ENCODE measurements around the gene KCNIP4. TPM values are rescaled to one million over a fixed set of nuclear protein-coding genes. Genes with fewer than 3 reads are reported as not detected.

Gene KCNIP4
- total RNA-seq, 1 donor from 2014 or later = 0.39 TPM

GRCh38 chr4:21202959-21203358 lies 745.6 kb downstream of the KCNIP4 start:
- H3K4me2 ChIP-seq = no peak overlapping the region
- H3K9ac ChIP-seq = no peak overlapping the region
- H3K9me3 ChIP-seq (ENCODE audit: low read depth) = no peaks in the 10 kb centered on the region
- TF ChIP-seq CTCF (IDR thresholded peaks at IDR 0.05) = no peak
- no peak for TF ChIP-seq EZH2 (IDR thresholded peaks at IDR 0.05)
- H3K27ac ChIP-seq = no peak overlapping the region
- peaks cover 31% of the 10 kb centered on the region for H3K4me1 Mint-ChIP-seq
- H3K79me2 ChIP-seq (ENCODE audit: low read depth) = no peaks in the 10 kb centered on the region
- peak overlapping the region; percentile 38 for H3K27ac Mint-ChIP-seq
- no peaks in the 10 kb centered on the region for H3K9me3 Mint-ChIP-seq
- H3K27me3 Mint-ChIP-seq (ENCODE audit: insufficient read depth, low read depth) = peaks cover 9% of the 10 kb centered on the region
- H4K20me1 ChIP-seq (ENCODE audit: low read depth) = no peaks in the 10 kb centered on the region
- H3K4me1 ChIP-seq = no peaks in the 10 kb centered on the region
- no peaks in the 10 kb centered on the region for H3K36me3 Mint-ChIP-seq
- no peaks in the 10 kb centered on the region for H3K27me3 ChIP-seq
- no peak overlapping the region for H3K4me3 ChIP-seq
- H3F3A ChIP-seq (ENCODE audit: low read depth) = no peaks in the 10 kb centered on the region
- H2AFZ ChIP-seq (replicated peaks) = no peak overlapping the region
- no peak overlapping the region for H3K4me3 Mint-ChIP-seq
- no peaks in the 10 kb centered on the region for H3K36me3 ChIP-seq
- no peak for DNase-seq (ENCODE audit: low spot score)

- H3K4me1 ChIP-seq = no peaks in the 10 kb centered on the region
- no peaks in the 10 kb centered on the region for H3K27me3 ChIP-seq
- no peaks in the 10 kb centered on the region for H4K20me1 ChIP-seq (ENCODE audit: low read depth)
- no peak overlapping the region for H3K27ac ChIP-seq
- H3K9me3 ChIP-seq (ENCODE audit: low read depth) = no peaks in the 10 kb centered on the region
- DNase-seq (ENCODE audit: low spot score) = no peak
- TF ChIP-seq EZH2phosphoT487 (IDR thresholded peaks at IDR 0.05) = no peak
- TF ChIP-seq CTCF (IDR thresholded peaks at IDR 0.05) = no peak
- no peak for TF ChIP-seq EZH2 (IDR thresholded peaks at IDR 0.05)
- H2AFZ ChIP-seq (replicated peaks) = no peak overlapping the region
- no peak overlapping the region for H3K4me3 ChIP-seq
- no peaks in the 10 kb centered on the region for H3K9me3 Mint-ChIP-seq
- H3K4me2 ChIP-seq = no peak overlapping the region
- no peak overlapping the region for H3K4me3 Mint-ChIP-seq
- no peaks in the 10 kb centered on the region for H3K36me3 ChIP-seq
- H3K36me3 Mint-ChIP-seq = no peaks in the 10 kb centered on the region
- H3K4me1 Mint-ChIP-seq = peaks cover 21% of the 10 kb centered on the region
- no peak overlapping the region for H3K27ac Mint-ChIP-seq
- no peaks in the 10 kb centered on the region for H3K79me2 ChIP-seq (ENCODE audit: low read depth)
- no peaks in the 10 kb centered on the region for H3F3A ChIP-seq (ENCODE audit: low read depth)
- H3K9ac ChIP-seq = no peak overlapping the region
- peaks cover 9% of the 10 kb centered on the region for H3K27me3 Mint-ChIP-seq (ENCODE audit: insufficient read depth, low read depth)
These were observed 749.9 kb downstream of the KCNIP4 start for GRCh38 chr4:21198683-21199082.

DNA sequence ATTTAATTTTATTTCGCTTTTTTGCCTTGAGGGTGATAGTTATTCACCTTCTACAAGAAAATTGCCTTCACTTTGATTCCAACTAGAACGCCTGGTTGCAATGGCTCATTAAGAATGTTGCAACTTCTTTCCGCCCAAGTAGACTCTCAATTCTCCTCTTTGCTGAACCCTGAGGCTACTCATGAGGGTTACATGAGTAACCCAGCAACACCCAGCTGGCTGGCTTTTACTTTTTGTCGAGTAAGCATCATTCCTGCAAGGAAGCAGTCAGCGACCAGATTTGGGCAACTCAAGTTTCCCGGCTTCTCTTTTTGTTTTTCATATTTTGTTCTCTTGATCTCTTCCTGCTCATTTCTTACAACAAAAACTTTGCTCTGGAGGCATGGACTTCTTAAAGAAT lies 752.9 kb downstream of the KCNIP4 start:
- Histone ChIP-seq H3K9me3 (ENCODE audit: low read depth) (no peaks in the 10 kb centered on the region), H2AFZ (replicated peaks) (no peak overlapping the region), H3K9ac (no peak overlapping the region), H3K27ac (no peak overlapping the region), H3K4me1 (no peaks in the 10 kb centered on the region), H3K36me3 (no peaks in the 10 kb centered on the region), H4K20me1 (ENCODE audit: low read depth) (no peaks in the 10 kb centered on the region), H3K79me2 (ENCODE audit: low read depth) (no peaks in the 10 kb centered on the region), H3K27me3 (no peaks in the 10 kb centered on the region), H3F3A (ENCODE audit: low read depth) (no peaks in the 10 kb centered on the region), H3K4me2 (no peak overlapping the region), H3K4me3 (no peak overlapping the region)
- H3K4me3 Mint-ChIP-seq = no peak overlapping the region
- peaks cover 2% of the 10 kb centered on the region for H3K27me3 Mint-ChIP-seq (ENCODE audit: insufficient read depth, low read depth)
- H3K4me1 Mint-ChIP-seq = peaks cover 5% of the 10 kb centered on the region
- no peaks in the 10 kb centered on the region for H3K36me3 Mint-ChIP-seq
- TF ChIP-seq CTCF (IDR thresholded peaks at IDR 0.05) = no peak
- TF ChIP-seq EZH2phosphoT487 (IDR thresholded peaks at IDR 0.05) = no peak
- TF ChIP-seq EZH2 (IDR thresholded peaks at IDR 0.05) = no peak
- H3K9me3 Mint-ChIP-seq = no peaks in the 10 kb centered on the region
- H3K27ac Mint-ChIP-seq = no peak overlapping the region
- DNase-seq (ENCODE audit: low spot score) = no peak

DNA sequence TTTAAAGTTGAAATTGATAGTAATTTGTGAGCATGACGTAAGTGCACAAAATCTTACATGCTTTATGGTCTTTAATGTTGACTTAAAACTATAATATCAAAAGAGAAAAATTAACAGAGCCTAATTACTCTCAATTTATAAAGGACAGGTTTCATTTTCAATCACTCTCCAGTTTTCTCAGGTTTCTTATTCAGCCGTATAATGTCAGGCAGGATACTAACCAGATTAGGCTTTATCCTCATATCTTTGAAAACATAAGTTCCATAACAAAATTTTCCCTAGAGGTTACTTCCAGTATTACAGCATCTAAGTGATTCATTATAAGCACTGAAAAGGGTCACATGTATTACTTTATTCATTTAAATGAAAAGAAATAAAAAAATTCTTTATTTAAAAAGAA lies 756.2 kb downstream of the KCNIP4 start:
- no peaks in the 10 kb centered on the region for H3K27me3 ChIP-seq
- no peaks in the 10 kb centered on the region for H3K27me3 Mint-ChIP-seq (ENCODE audit: insufficient read depth, low read depth)
- no peak overlapping the region for H3K4me3 ChIP-seq
- no peaks in the 10 kb centered on the region for H3K36me3 Mint-ChIP-seq
- no peak overlapping the region for H3K4me3 Mint-ChIP-seq
- H3K4me2 ChIP-seq = no peak overlapping the region
- peak; percentile 23 for TF ChIP-seq CTCF (IDR thresholded peaks at IDR 0.05)
- no peak for TF ChIP-seq EZH2 (IDR thresholded peaks at IDR 0.05)
- no peak overlapping the region for H3K9ac ChIP-seq
- no peaks in the 10 kb centered on the region for H3K9me3 Mint-ChIP-seq
- no peaks in the 10 kb centered on the region for H3K36me3 ChIP-seq
- peaks cover 5% of the 10 kb centered on the region for H3K4me1 Mint-ChIP-seq
- H2AFZ ChIP-seq (replicated peaks) = no peak overlapping the region
- no peaks in the 10 kb centered on the region for H3K9me3 ChIP-seq (ENCODE audit: low read depth)
- no peaks in the 10 kb centered on the region for H3K79me2 ChIP-seq (ENCODE audit: low read depth)
- H3F3A ChIP-seq (ENCODE audit: low read depth) = no peaks in the 10 kb centered on the region
- no peak overlapping the region for H3K27ac Mint-ChIP-seq
- no peak for DNase-seq (ENCODE audit: low spot score)
- no peaks in the 10 kb centered on the region for H4K20me1 ChIP-seq (ENCODE audit: low read depth)
- no peaks in the 10 kb centered on the region for H3K4me1 ChIP-seq
- H3K27ac ChIP-seq = no peak overlapping the region
